Natural killer cell (primary cell): ENCODE measurements around the gene ATAD3B. TPM values are rescaled to one million over a fixed set of nuclear protein-coding genes. Genes with fewer than 3 reads are reported as not detected.
"Not testable (repeated sequence)": the region's sequence is repeated elsewhere in the genome, so short reads cannot be mapped to it uniquely, and the experiment has no call there.

Experiments used
- ATAC-seq, 3 donors: fragments of 150-1000 bp in 2 of 3; fragments of 200-7000 bp in 1 of 3; cut with Tn5 transposase; 1 replicate in 1 of 3; 2 replicates in 2 of 3; pipeline ENCODE4 v1.10.0; 2021; ENCODE audit warnings: mild to moderate bottlenecking in 2 of 3, moderate library complexity in 2 of 3
- DNase-seq, 2 donors: peaks; one replicate each; pipeline versions ENCODE4 v3.0.0 to v3.0.0-alpha.2; 2013 to 2021; ENCODE audit warnings: mixed read lengths in 1 of 2
- H3K27ac ChIP-seq: one replicate; pipeline ENCODE4 v1.5.1; 2013; ENCODE audit warnings: mild to moderate bottlenecking, low read length
- H3K27me3 ChIP-seq: one replicate; pipeline ENCODE4 v1.6.1; 2013; ENCODE audit warnings: low read length; ENCODE audit not compliant: control insufficient read depth, insufficient read depth
- H3K36me3 ChIP-seq: one replicate; pipeline ENCODE4 v1.6.1; 2013; ENCODE audit warnings: low read length; ENCODE audit not compliant: control insufficient read depth, insufficient read depth
- H3K4me1 ChIP-seq: one replicate; pipeline ENCODE4 v1.6.1; 2013; ENCODE audit warnings: low read length; ENCODE audit not compliant: control insufficient read depth, insufficient read depth
- H3K4me3 ChIP-seq: one replicate; pipeline ENCODE4 v1.5.1; 2013; ENCODE audit warnings: low read length
- H3K9me3 ChIP-seq: one replicate; pipeline ENCODE4 v1.6.1; 2013; ENCODE audit warnings: low read length; ENCODE audit not compliant: control insufficient read depth, insufficient read depth
- H3K27ac Mint-ChIP-seq, 2 donors: one replicate each; pipeline ENCODE4 v1.8.0; 2022; ENCODE audit warnings: mild to moderate bottlenecking in 2 of 2, mixed read lengths in 2 of 2, moderate library complexity in 1 of 2
- H3K27me3 Mint-ChIP-seq, 2 donors: one replicate each; pipeline ENCODE4 v1.8.0; 2022; ENCODE audit warnings: low read depth in 2 of 2, mixed read lengths in 2 of 2
- H3K36me3 Mint-ChIP-seq: one replicate; pipeline ENCODE4 v1.8.0; 2022; ENCODE audit warnings: mixed read lengths
- H3K4me1 Mint-ChIP-seq, 2 donors: one replicate each; pipeline ENCODE4 v1.8.0; 2022; ENCODE audit warnings: mixed read lengths in 2 of 2
- H3K4me3 Mint-ChIP-seq: one replicate; pipeline ENCODE4 v1.8.0; 2022; ENCODE audit warnings: mild to moderate bottlenecking, moderate library complexity, mixed read lengths
- H3K9me3 Mint-ChIP-seq, 2 donors: one replicate each; pipeline ENCODE4 v1.8.0; 2022; ENCODE audit warnings: mixed read lengths in 2 of 2
- WGBS: methylation state at CpG from one replicate; pipeline ENCODE4 v1.1.7; 2013; ENCODE audit warnings: missing lambda C conversion rate; ENCODE audit not compliant: insufficient coverage; 5-methylcytosine and 5-hydroxymethylcytosine counted together
- intact Hi-C: fragments of 100-400 bp; cut with micrococcal nuclease; formaldehyde crosslinking; loops from one replicate; pipeline ENCODE4 v1.14.2; 2022
- total RNA-seq, 4 donors: library from RNA; stranded (reverse); fragments of 120-200 nt in 1 of 4; gene quantifications; one replicate each; pipeline versions ENCODE4 v1.2.3 to v1.2.4, GENCODE V29; 2013 to 2022
- TF ChIP-seq, protein P1 (sequence below): fragments of 200-600 bp; IDR thresholded peaks from one replicate; pipeline ENCODE4 v1.8.0; 2022; ENCODE audit warnings: antibody characterized with exemption

ATAD3B gene
- total RNA-seq, 3 donors from 2014 or later (not counting 1 experiment from before 2014, with no cell fraction given), result 31.9 to 52.4 (median 42.9) TPM

DNA sequence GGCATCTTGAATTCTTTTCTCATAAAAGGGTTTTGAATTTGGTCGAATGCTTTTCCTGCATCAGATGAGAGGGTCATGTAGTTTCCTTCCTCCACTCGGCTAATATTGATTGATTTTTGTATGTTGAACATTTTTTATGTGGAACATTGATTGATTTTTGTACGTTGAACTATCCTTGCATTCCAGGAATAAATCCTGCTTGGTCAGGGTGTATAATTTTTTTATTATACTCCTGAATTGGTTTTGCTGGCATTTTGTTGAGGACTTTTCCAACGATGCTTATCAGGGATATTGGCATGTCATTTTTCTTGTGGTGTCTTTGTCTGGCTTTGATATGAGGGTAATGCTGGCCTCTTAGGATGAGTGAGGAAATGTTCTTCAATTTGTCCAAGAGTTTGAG is 60.4 kb downstream of the ATAD3B start:
- Mint-ChIP-seq H3K36me3 (no peaks in the 10 kb centered on the region), H3K4me3 (no peak overlapping the region), H3K27ac (no peak overlapping the region), H3K9me3 (no peaks in the 10 kb centered on the region), H3K4me1 (no peaks in the 10 kb centered on the region), H3K27me3 (no peaks in the 10 kb centered on the region)
- no peak overlapping the region for H3K27ac ChIP-seq
- H3K36me3 ChIP-seq, result peaks cover 13% of the 10 kb centered on the region
- DNase-seq, result no peak
- peaks cover 6% of the 10 kb centered on the region for H3K9me3 ChIP-seq
- H3K4me3 ChIP-seq, result no peak overlapping the region
- no peaks in the 10 kb centered on the region for H3K4me1 ChIP-seq
- TF ChIP-seq, protein P1, sequence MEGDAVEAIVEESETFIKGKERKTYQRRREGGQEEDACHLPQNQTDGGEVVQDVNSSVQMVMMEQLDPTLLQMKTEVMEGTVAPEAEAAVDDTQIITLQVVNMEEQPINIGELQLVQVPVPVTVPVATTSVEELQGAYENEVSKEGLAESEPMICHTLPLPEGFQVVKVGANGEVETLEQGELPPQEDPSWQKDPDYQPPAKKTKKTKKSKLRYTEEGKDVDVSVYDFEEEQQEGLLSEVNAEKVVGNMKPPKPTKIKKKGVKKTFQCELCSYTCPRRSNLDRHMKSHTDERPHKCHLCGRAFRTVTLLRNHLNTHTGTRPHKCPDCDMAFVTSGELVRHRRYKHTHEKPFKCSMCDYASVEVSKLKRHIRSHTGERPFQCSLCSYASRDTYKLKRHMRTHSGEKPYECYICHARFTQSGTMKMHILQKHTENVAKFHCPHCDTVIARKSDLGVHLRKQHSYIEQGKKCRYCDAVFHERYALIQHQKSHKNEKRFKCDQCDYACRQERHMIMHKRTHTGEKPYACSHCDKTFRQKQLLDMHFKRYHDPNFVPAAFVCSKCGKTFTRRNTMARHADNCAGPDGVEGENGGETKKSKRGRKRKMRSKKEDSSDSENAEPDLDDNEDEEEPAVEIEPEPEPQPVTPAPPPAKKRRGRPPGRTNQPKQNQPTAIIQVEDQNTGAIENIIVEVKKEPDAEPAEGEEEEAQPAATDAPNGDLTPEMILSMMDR, result no peak
- intact Hi-C loops, result no loop called here
- H3K27me3 ChIP-seq, result no peaks in the 10 kb centered on the region
- ATAC-seq, result no peak
- WGBS, result 98% methylated on average over 4 of the region's 4 CpGs

DNA sequence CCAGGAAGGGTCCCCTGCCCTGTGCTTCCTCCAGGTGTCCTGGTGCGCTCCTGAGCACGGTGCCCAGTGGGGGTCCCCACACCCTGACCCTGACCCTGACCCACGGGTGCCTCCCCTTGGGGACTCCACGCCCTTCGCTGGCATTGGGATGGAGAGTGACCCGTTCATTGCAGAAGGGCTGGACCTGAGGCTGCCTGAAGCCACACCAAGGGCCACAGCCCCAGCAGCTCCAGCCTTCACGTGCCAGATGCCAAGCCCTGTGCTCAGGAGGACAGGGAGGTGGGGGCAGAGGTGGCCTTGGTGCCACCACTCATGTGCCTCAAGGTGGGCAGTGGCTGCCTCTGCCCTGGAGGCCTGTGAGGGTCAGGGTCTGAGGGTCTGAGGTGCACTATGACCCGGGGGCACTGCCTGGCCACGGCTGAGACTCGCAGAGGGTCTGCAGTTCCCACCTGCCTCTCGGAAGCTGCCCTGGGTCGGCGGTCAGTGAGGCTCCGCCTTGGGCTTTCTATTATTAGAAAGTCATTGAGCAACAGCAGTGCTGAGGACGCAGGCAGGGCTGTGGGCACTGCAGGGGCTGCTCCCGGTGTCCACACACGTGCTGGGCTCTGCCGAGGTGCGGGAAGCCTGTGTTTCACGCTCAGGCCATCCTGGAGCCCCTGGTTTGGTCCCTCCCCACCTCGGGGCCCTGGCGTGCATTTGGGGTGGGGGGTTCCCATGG is 61.8 kb downstream of the ATAD3B start:
- DNase-seq, H3K4me1 Mint-ChIP-seq, H3K27me3 ChIP-seq, H3K9me3 Mint-ChIP-seq, H3K4me3 ChIP-seq, H3K36me3 Mint-ChIP-seq, H3K4me1 ChIP-seq, H3K36me3 ChIP-seq, H3K4me3 Mint-ChIP-seq, ATAC-seq, intact Hi-C loops, H3K9me3 ChIP-seq, H3K27ac Mint-ChIP-seq, H3K27ac ChIP-seq, H3K27me3 Mint-ChIP-seq: not testable (repeated sequence)
- WGBS, result 87% methylated on average over 14 of the region's 22 CpGs

DNA sequence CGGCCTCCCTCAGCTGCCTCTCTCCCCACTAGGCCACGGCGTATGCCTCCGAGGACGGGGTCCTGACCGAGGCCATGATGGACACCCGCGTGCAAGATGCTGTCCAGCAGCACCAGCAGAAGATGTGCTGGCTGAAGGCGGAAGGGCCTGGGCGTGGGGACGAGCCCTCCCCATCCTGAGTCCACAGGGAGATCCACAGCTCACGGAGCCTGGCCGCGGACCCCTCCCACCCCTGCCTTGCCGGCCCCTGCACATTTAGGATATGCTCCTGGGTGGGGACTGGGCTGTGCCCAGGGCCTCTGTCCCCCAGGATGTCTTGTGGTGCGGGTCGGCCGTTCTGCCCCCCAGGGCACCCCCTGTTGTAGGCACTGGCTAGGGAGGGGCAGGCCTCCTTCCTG is 62.3 kb downstream of the ATAD3B start:
- H3K9me3 ChIP-seq, H3K27ac ChIP-seq, H3K27me3 ChIP-seq, H3K4me3 Mint-ChIP-seq, H3K36me3 Mint-ChIP-seq, H3K27ac Mint-ChIP-seq, H3K9me3 Mint-ChIP-seq, H3K36me3 ChIP-seq, ATAC-seq, H3K27me3 Mint-ChIP-seq, H3K4me1 ChIP-seq, intact Hi-C loops, H3K4me3 ChIP-seq, DNase-seq, H3K4me1 Mint-ChIP-seq: not testable (repeated sequence)
- 95% methylated on average over 18 of the region's 18 CpGs for WGBS

DNA sequence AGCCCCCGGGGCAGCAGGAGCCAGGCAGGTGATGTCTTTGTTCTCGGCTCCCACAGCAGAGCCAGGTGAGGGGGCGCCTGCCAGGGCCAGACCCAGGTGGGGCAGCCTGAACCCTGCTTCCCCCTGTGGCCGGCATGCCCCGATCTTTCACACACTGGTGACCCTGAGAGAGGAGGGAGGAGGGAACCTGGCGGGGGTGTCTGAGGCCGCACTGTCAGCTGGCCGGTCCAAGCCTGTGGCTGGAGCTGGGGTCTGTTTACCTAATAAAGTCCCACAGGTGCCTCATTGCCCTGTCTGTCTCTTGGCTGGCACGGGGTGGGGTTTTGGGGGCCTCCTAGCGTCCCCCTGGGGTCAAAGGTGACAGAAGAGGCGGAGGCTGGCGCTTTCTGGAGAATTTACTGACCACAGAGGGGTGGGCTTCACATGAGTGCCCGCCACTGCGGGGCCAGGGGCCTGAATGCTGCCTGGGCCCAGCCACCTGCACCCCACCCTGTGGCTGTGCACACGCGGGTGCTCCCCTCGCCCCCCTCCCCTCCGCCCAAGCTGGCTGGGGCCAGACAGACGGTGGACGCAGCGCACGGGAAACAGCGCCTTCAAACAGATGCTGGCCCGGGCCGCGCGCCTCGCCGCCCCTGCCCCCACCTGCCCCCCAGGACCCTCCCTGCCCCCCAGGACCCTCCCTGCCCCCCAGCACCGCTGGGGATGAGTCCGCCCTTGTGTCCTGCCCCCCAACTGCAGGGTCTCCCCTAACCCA is 63.0 kb downstream of the ATAD3B start:
- no peak overlapping the region for H3K4me3 ChIP-seq
- H3K27ac Mint-ChIP-seq, result no peak overlapping the region
- H3K27me3 Mint-ChIP-seq, result no peaks in the 10 kb centered on the region
- peaks cover 6% of the 10 kb centered on the region for H3K9me3 ChIP-seq
- TF ChIP-seq, protein P1, result no peak
- H3K4me3 Mint-ChIP-seq, result no peak overlapping the region
- H3K27me3 ChIP-seq, result no peaks in the 10 kb centered on the region
- H3K27ac ChIP-seq, result no peak overlapping the region
- peaks cover 2% of the 10 kb centered on the region for H3K36me3 ChIP-seq
- H3K9me3 Mint-ChIP-seq, result no peaks in the 10 kb centered on the region
- WGBS, result 94% methylated on average over 31 of the region's 31 CpGs
- no peaks in the 10 kb centered on the region for H3K36me3 Mint-ChIP-seq
- no peak for ATAC-seq
- H3K4me1 Mint-ChIP-seq, result no peaks in the 10 kb centered on the region
- DNase-seq, result no peak
- peaks cover 5% of the 10 kb centered on the region for H3K4me1 ChIP-seq
- intact Hi-C loops, result no loop called here
